A204.1 (cell line): Measurements from ENCODE around the gene LRRC19.
A peak's percentile ranks its signal among the peaks of the same experiment; 100 is the strongest.

Experiments used
- FAIRE-seq: peaks from 2 replicates; lab custom pipeline; 2012; peaks lifted over from hg19 to GRCh38; lab: Jason Lieb, UNC

Gene LRRC19

GRCh38 chr9:26955921-26956859 lies 49.3 kb downstream of the LRRC19 start, which contains the start of gene IFT74:
Gene IFT74, plus strand, starts transcription at chr9:26956412. Its CDS starts 5,556 bp downstream, at chr9:26961968.
- peak; percentile 99 for FAIRE-seq

GRCh38 chr9:26955222-26955903 lies 50.1 kb downstream of the LRRC19 start:
- no peak for FAIRE-seq

- peak; percentile 95 for FAIRE-seq
Measured at GRCh38 chr9:26954050-26954508, 51.4 kb downstream of the LRRC19 start.

GRCh38 chr9:26951794-26952193 lies 53.7 kb downstream of the LRRC19 start:
- FAIRE-seq: peak; percentile 74

- FAIRE-seq: no peak
Measured at GRCh38 chr9:26950521-26950920, 55.0 kb downstream of the LRRC19 start.

GRCh38 chr9:26949637-26950069 lies 55.8 kb downstream of the LRRC19 start:
- peak; percentile 39 for FAIRE-seq

- FAIRE-seq: no peak
Measured at GRCh38 chr9:26947736-26948135, 57.7 kb downstream of the LRRC19 start.

GRCh38 chr9:26946753-26947727 lies 58.4 kb downstream of the LRRC19 start, which contains the start of gene PLAA:
Gene PLAA, minus strand, starts transcription at chr9:26947242. Its CDS starts 197 bp downstream, at chr9:26947045.
- peak; percentile 96 for FAIRE-seq

GRCh38 chr9:26945591-26945990 lies 59.9 kb downstream of the LRRC19 start:
- FAIRE-seq: no peak
